Muscle of leg (tissue), 11 donors: ENCODE results near the gene RUNX1. TPM values are rescaled to one million over a fixed set of nuclear protein-coding genes. Genes with fewer than 3 reads are reported as not detected.

Source experiments
- DNase-seq: peaks from one replicate; pipeline ENCODE4 v3.0.0; 2013
- H3K27ac ChIP-seq: one replicate; pipeline ENCODE4 v1.5.1; 2013; ENCODE audit warnings: mild to moderate bottlenecking, low read length, control low read depth
- H3K27me3 ChIP-seq: one replicate; pipeline ENCODE4 v1.6.1; 2013; ENCODE audit warnings: low read length; ENCODE audit not compliant: control insufficient read depth, insufficient read depth
- H3K36me3 ChIP-seq: one replicate; pipeline ENCODE4 v1.6.1; 2013; ENCODE audit warnings: low read length; ENCODE audit not compliant: control insufficient read depth, insufficient read depth
- H3K4me1 ChIP-seq: one replicate; pipeline ENCODE4 v1.6.1; 2013; ENCODE audit warnings: low read length; ENCODE audit not compliant: control insufficient read depth, insufficient read depth
- H3K4me3 ChIP-seq: one replicate; pipeline ENCODE4 v1.5.1; 2013; ENCODE audit warnings: low read length, control low read depth
- H3K9me3 ChIP-seq: replicated peaks from 2 replicates; pipeline ENCODE4 v1.6.1; 2013; ENCODE audit warnings: low read depth, low read length; ENCODE audit not compliant: control insufficient read depth
- WGBS: methylation state at CpG from one replicate; pipeline ENCODE4 v1.1.5; 2013; ENCODE audit warnings: missing lambda C conversion rate; ENCODE audit not compliant: insufficient coverage; 5-methylcytosine and 5-hydroxymethylcytosine counted together
- polyA plus RNA-seq, 8 donors: library from polyadenylated mRNA; unstranded; fragments of 120-200 nt; gene quantifications; one replicate each; pipeline versions ENCODE4 v1.2.1 to v1.2.3, GENCODE V29; 2013; ENCODE audit warnings: inconsistent platforms in 1 of 8, low replicate concordance in 1 of 8; ENCODE audit not compliant: insufficient read length in 8 of 8, insufficient read depth in 1 of 8
- total RNA-seq: library from RNA; stranded (reverse); fragments of 120-200 nt; gene quantifications from one replicate; pipeline ENCODE4 v1.2.4, GENCODE V29; 2013

Gene RUNX1
- total and polyA plus RNA-seq, 9 donors = 3.6 to 8.8 (median 5.0) TPM

- Histone ChIP-seq H3K27ac (no peak overlapping the region), H3K36me3 (no peaks in the 10 kb centered on the region), H3K27me3 (no peaks in the 10 kb centered on the region), H3K4me3 (no peak overlapping the region), H3K9me3 (no peaks in the 10 kb centered on the region), H3K4me1 (no peaks in the 10 kb centered on the region)
- DNase-seq = no peak
- no CpG with 5 or more reads among the region's 3 CpGs for whole genome bisulfite sequencing
These were observed 42.3 kb downstream of the RUNX1 start for GRCh38 chr21:35006771-35007170.

- WGBS = no CpG with 5 or more reads among the region's 3 CpGs
- H3K27me3 ChIP-seq = no peaks in the 10 kb centered on the region
These were observed 42.9 kb downstream of the RUNX1 start for GRCh38 chr21:35006248-35006647.

GRCh38 chr21:35005560-35006224, 43.4 kb downstream of the RUNX1 start:
- Histone ChIP-seq H3K36me3 (no peaks in the 10 kb centered on the region), H3K27ac (no peak overlapping the region), H3K4me1 (no peaks in the 10 kb centered on the region), H3K4me3 (no peak overlapping the region), H3K9me3 (no peaks in the 10 kb centered on the region), H3K27me3 (no peaks in the 10 kb centered on the region)
- 38% methylated on average over 5 of the region's 6 CpGs for WGBS
- peak; percentile 82 for DNase-seq

More at GRCh38 chr21:35006248-35006647, 42.9 kb downstream of the RUNX1 start:
- Histone ChIP-seq H3K9me3 (no peaks in the 10 kb centered on the region), H3K4me3 (no peak overlapping the region), H3K36me3 (no peaks in the 10 kb centered on the region), H3K27ac (no peak overlapping the region), H3K4me1 (no peaks in the 10 kb centered on the region)
- DNase-seq = no peak

GRCh38 chr21:35005077-35005476, 44.0 kb downstream of the RUNX1 start:
- H3K27me3 ChIP-seq = no peaks in the 10 kb centered on the region
- H3K27ac ChIP-seq = no peak overlapping the region
- WGBS = no CpG with 5 or more reads among the region's 2 CpGs
- DNase-seq = no peak
- H3K4me3 ChIP-seq = no peak overlapping the region
- no peaks in the 10 kb centered on the region for H3K9me3 ChIP-seq
- H3K4me1 ChIP-seq = no peaks in the 10 kb centered on the region
- H3K36me3 ChIP-seq = no peaks in the 10 kb centered on the region

GRCh38 chr21:35004314-35004713, 44.8 kb downstream of the RUNX1 start:
- H3K36me3 ChIP-seq = no peaks in the 10 kb centered on the region
- H3K27ac ChIP-seq = no peak overlapping the region
- peaks cover 3% of the 10 kb centered on the region for H3K4me1 ChIP-seq
- 86% methylated on average over 2 of the region's 3 CpGs for WGBS
- DNase-seq = no peak
- no peaks in the 10 kb centered on the region for H3K9me3 ChIP-seq
- H3K27me3 ChIP-seq = no peaks in the 10 kb centered on the region
- H3K4me3 ChIP-seq = no peak overlapping the region

- no peaks in the 10 kb centered on the region for H3K27me3 ChIP-seq
- no peak overlapping the region for H3K4me3 ChIP-seq
- peak overlapping the region; percentile 15 for H3K27ac ChIP-seq
- DNase-seq = peak; percentile 92
- H3K36me3 ChIP-seq = no peaks in the 10 kb centered on the region
- peaks cover 10% of the 10 kb centered on the region for H3K4me1 ChIP-seq
- no peaks in the 10 kb centered on the region for H3K9me3 ChIP-seq
- WGBS = no CpG with 5 or more reads among the region's 5 CpGs
These were observed 46.0 kb downstream of the RUNX1 start for GRCh38 chr21:35002879-35003722.

GRCh38 chr21:34999397-34999941, 49.6 kb downstream of the RUNX1 start:
- Histone ChIP-seq H3K4me1 (peaks cover 19% of the 10 kb centered on the region), H3K9me3 (no peaks in the 10 kb centered on the region), H3K4me3 (no peak overlapping the region), H3K27me3 (no peaks in the 10 kb centered on the region), H3K36me3 (no peaks in the 10 kb centered on the region), H3K27ac (no peak overlapping the region)
- 38% methylated on average over 4 of the region's 10 CpGs for WGBS
- peak; percentile 59 for DNase-seq

- DNase-seq = no peak
- peaks cover 19% of the 10 kb centered on the region for H3K4me1 ChIP-seq
- no peaks in the 10 kb centered on the region for H3K27me3 ChIP-seq
- H3K4me3 ChIP-seq = no peak overlapping the region
- 80% methylated on average over 4 of the region's 5 CpGs for WGBS
- H3K27ac ChIP-seq = no peak overlapping the region
- H3K36me3 ChIP-seq = no peaks in the 10 kb centered on the region
- no peaks in the 10 kb centered on the region for H3K9me3 ChIP-seq
These were observed 50.9 kb downstream of the RUNX1 start for GRCh38 chr21:34998176-34998575.

GRCh38 chr21:34997294-34997693, 51.8 kb downstream of the RUNX1 start:
- H3K4me3 ChIP-seq = no peak overlapping the region
- no peaks in the 10 kb centered on the region for H3K36me3 ChIP-seq
- H3K27me3 ChIP-seq = no peaks in the 10 kb centered on the region
- no peak for DNase-seq
- no peak overlapping the region for H3K27ac ChIP-seq
- 8% methylated on average over 2 of the region's 4 CpGs for WGBS
- H3K4me1 ChIP-seq = peaks cover 19% of the 10 kb centered on the region
- H3K9me3 ChIP-seq = no peaks in the 10 kb centered on the region
